H1 (cell line): ENCODE data around the gene AANAT. TPM values are rescaled to one million over a fixed set of nuclear protein-coding genes. Genes with fewer than 3 reads are reported as not detected.

ENCODE experiments used
- CTCF ChIA-PET: fragments of 300-600 bp; sonication (Branson Sonifier 250); formaldehyde crosslinking; loops from one replicate; lab custom pipeline; 2021; ENCODE audit not compliant: partially characterized antibody; lab: Charles Lee
- POLR2A ChIA-PET: fragments of 300-600 bp; sonication (Branson Sonifier 250); formaldehyde crosslinking; loops from one replicate; lab custom pipeline; 2021; ENCODE audit warnings: inconsistent platforms; ENCODE audit not compliant: partially characterized antibody; lab: Charles Lee
- DNase-seq, 2 experiments: peaks; one replicate each; pipeline versions ENCODE4 v3.0.0 to v3.0.0-alpha.2; 2010 to 2022; ENCODE audit warnings: low spot score in 2 of 2, low read depth in 1 of 2, mixed read lengths in 1 of 2
- FAIRE-seq: peaks from 2 replicates; lab custom pipeline; 2011; peaks lifted over from hg19 to GRCh38; lab: Jason Lieb, UNC
- H2AFZ ChIP-seq: 2 replicates; pipeline ENCODE4 v1.8.1; 2012; ENCODE audit warnings: low read length, inconsistent platforms
- H2AK5ac ChIP-seq: 2 replicates; pipeline ENCODE4 v1.6.1; 2013; ENCODE audit warnings: low read depth, low read length
- H2BK120ac ChIP-seq: replicated peaks from 2 replicates; pipeline ENCODE3; 2013; ENCODE audit warnings: low read depth, low read length, inconsistent platforms
- H2BK12ac ChIP-seq: 2 replicates; pipeline ENCODE4 v1.6.1; 2013; ENCODE audit warnings: low read depth, low read length
- H2BK15ac ChIP-seq: 2 replicates; pipeline ENCODE4 v1.6.1; 2013; ENCODE audit warnings: low read length
- H2BK20ac ChIP-seq: 2 replicates; pipeline ENCODE4 v1.6.1; 2013; ENCODE audit warnings: low read length
- H2BK5ac ChIP-seq: 2 replicates; pipeline ENCODE4 v1.6.1; 2013; ENCODE audit warnings: low read depth, low read length
- H3K14ac ChIP-seq: 2 replicates; pipeline ENCODE4 v1.6.1; 2013; ENCODE audit warnings: inconsistent platforms; ENCODE audit not compliant: insufficient read length
- H3K18ac ChIP-seq: 2 replicates; pipeline ENCODE4 v1.6.1; 2013; ENCODE audit warnings: low read length; ENCODE audit errors: extremely low read depth
- H3K23ac ChIP-seq: 2 replicates; pipeline ENCODE4 v1.6.1; 2013; ENCODE audit warnings: inconsistent platforms; ENCODE audit not compliant: insufficient read length
- H3K23me2 ChIP-seq: 2 replicates; pipeline ENCODE4 v1.6.1; 2013; ENCODE audit warnings: low read depth, low read length
- H3K27ac ChIP-seq: 2 replicates; pipeline ENCODE4 v1.6.1; 2011; ENCODE audit warnings: low read depth, low read length, inconsistent platforms
- H3K27me3 ChIP-seq, 4 experiments: replicated peaks in 1 of 4; 1 replicate in 1 of 4; 2 replicates in 3 of 4; pipeline versions ENCODE4 v1.6.1 to v1.8.1; 2011 to 2013; ENCODE audit warnings: low read length in 3 of 4, mild to moderate bottlenecking in 3 of 4, inconsistent platforms in 2 of 4, mixed read lengths in 2 of 4, moderate library complexity in 1 of 4; ENCODE audit not compliant: control insufficient read depth in 3 of 4, insufficient read depth in 3 of 4; ENCODE audit errors: extremely low read depth in 1 of 4
- H3K36me3 ChIP-seq, 4 experiments: 2 replicates each; pipeline versions ENCODE4 v1.6.1 to v1.8.1; 2011 to 2013; ENCODE audit warnings: mild to moderate bottlenecking in 4 of 4, low read length in 3 of 4, moderate library complexity in 2 of 4, control low read depth in 1 of 4, inconsistent platforms in 1 of 4; ENCODE audit not compliant: insufficient read depth in 4 of 4, control insufficient read depth in 2 of 4
- H3K4ac ChIP-seq: replicated peaks from 2 replicates; pipeline ENCODE3; 2013; ENCODE audit warnings: low read length, low read depth, mixed read lengths, inconsistent platforms; ENCODE audit not compliant: insufficient read length
- H3K4me1 ChIP-seq, 4 experiments: replicated peaks in 1 of 4; 1 replicate in 1 of 4; 2 replicates in 3 of 4; pipeline versions ENCODE4 v1.6.1 to v1.8.1; 2011 to 2013; ENCODE audit warnings: low read length in 3 of 4, inconsistent platforms in 2 of 4, mixed read lengths in 1 of 4; ENCODE audit not compliant: insufficient read depth in 4 of 4, control insufficient read depth in 3 of 4
- H3K4me2 ChIP-seq, 2 experiments: 2 replicates each; pipeline versions ENCODE4 v1.6.1 to v1.8.1; 2011 to 2013; ENCODE audit warnings: low read depth in 2 of 2, low read length in 2 of 2, control low read depth in 1 of 2, inconsistent platforms in 1 of 2, mild to moderate bottlenecking in 1 of 2; ENCODE audit not compliant: insufficient read depth in 1 of 2
- H3K4me3 ChIP-seq, 4 experiments: fragments of 200-600, 300-600 bp in 1 of 4; sonication (generic), shearing (Covaris generic), sonication (Bioruptor Twin) in 1 of 4; 2 replicates each; pipeline versions ENCODE4 v1.5.1 to v1.8.1; 2011 to 2016; ENCODE audit warnings: low read length in 4 of 4, low read depth in 3 of 4, control low read depth in 2 of 4, inconsistent platforms in 2 of 4, mild to moderate bottlenecking in 2 of 4, mixed read lengths in 1 of 4, moderate library complexity in 1 of 4; ENCODE audit not compliant: insufficient read depth in 2 of 4; ENCODE audit errors: extremely low read depth in 1 of 4
- H3K56ac ChIP-seq: replicated peaks from 2 replicates; pipeline ENCODE3; 2013; ENCODE audit warnings: low read depth, mild to moderate bottlenecking, mixed read lengths, low read length, inconsistent platforms; ENCODE audit not compliant: insufficient read length
- H3K79me1 ChIP-seq: 2 replicates; pipeline ENCODE4 v1.6.1; 2013; ENCODE audit warnings: low read depth, low read length, control low read depth
- H3K79me2 ChIP-seq, 2 experiments: 2 replicates each; pipeline versions ENCODE4 v1.6.1 to v1.8.1; 2012 to 2013; ENCODE audit warnings: low read length in 2 of 2, mild to moderate bottlenecking in 2 of 2, inconsistent platforms in 1 of 2; ENCODE audit not compliant: insufficient read depth in 2 of 2, control insufficient read depth in 1 of 2
- H3K9ac ChIP-seq, 4 experiments: replicated peaks in 1 of 4; 1 replicate in 1 of 4; 2 replicates in 3 of 4; pipeline versions ENCODE4 v1.6.1 to v1.8.1; 2011 to 2013; ENCODE audit warnings: low read depth in 3 of 4, low read length in 3 of 4, control low read depth in 2 of 4, mild to moderate bottlenecking in 2 of 4, moderate library complexity in 2 of 4, inconsistent platforms in 1 of 4; ENCODE audit errors: extremely low read depth in 1 of 4
- H3K9me3 ChIP-seq, 2 experiments: 2 replicates each; pipeline versions ENCODE4 v1.6.1 to v1.8.1; 2012 to 2013; ENCODE audit warnings: mild to moderate bottlenecking in 2 of 2, moderate library complexity in 2 of 2, control low read depth in 1 of 2, inconsistent platforms in 1 of 2, low read depth in 1 of 2, low read length in 1 of 2, mixed read lengths in 1 of 2; ENCODE audit not compliant: insufficient read depth in 2 of 2
- H4K20me1 ChIP-seq, 2 experiments: replicated peaks in 1 of 2; 2 replicates each; pipeline versions ENCODE3 to v1.8.1; 2011 to 2013; ENCODE audit warnings: inconsistent platforms in 2 of 2, low read length in 2 of 2, mild to moderate bottlenecking in 1 of 2; ENCODE audit not compliant: insufficient read depth in 2 of 2, control insufficient read depth in 1 of 2
- H4K5ac ChIP-seq: 2 replicates; pipeline ENCODE4 v1.6.1; 2013; ENCODE audit warnings: low read length, low read depth, mixed read lengths, inconsistent platforms; ENCODE audit not compliant: insufficient read length
- H4K8ac ChIP-seq: 2 replicates; pipeline ENCODE4 v1.8.0; 2013; ENCODE audit warnings: mild to moderate bottlenecking, moderate library complexity, low read length, inconsistent platforms; ENCODE audit not compliant: insufficient read depth; ENCODE audit errors: extremely low read depth
- H4K91ac ChIP-seq: replicated peaks from 2 replicates; pipeline ENCODE3; 2013; ENCODE audit warnings: low read length, mixed read lengths, inconsistent platforms; ENCODE audit not compliant: insufficient read length
- ATF3 ChIP-seq: IDR thresholded peaks from 2 replicates; pipeline ENCODE4 v1.6.1; 2011; ENCODE audit warnings: low read depth, mild to moderate bottlenecking, low read length; ENCODE audit not compliant: insufficient read depth
- BRCA1 ChIP-seq: IDR thresholded peaks from 2 replicates; pipeline ENCODE4 v1.6.1; 2012; ENCODE audit warnings: low read depth, low read length, improper control_type of control experiment
- CEBPB ChIP-seq: IDR thresholded peaks from 2 replicates; pipeline ENCODE4 v1.6.1; 2012; ENCODE audit warnings: low read depth, low read length
- EZH2 ChIP-seq: fragments of 200-600 bp; sonication (generic); IDR thresholded peaks from 2 replicates; pipeline ENCODE4 v1.7.1; 2012; ENCODE audit warnings: low read depth, mild to moderate bottlenecking, moderate library complexity, low read length, inconsistent platforms; ENCODE audit not compliant: severe bottlenecking
- GTF2F1 ChIP-seq: IDR thresholded peaks from 2 replicates; pipeline ENCODE4 v1.6.1; 2012; ENCODE audit warnings: low read depth, low read length, improper control_type of control experiment, borderline replicate concordance
- KDM1A ChIP-seq: fragments of 200-600, 300-600 bp; sonication (generic); IDR thresholded peaks from 2 replicates; pipeline ENCODE4 v1.7.1; 2016; ENCODE audit warnings: mild to moderate bottlenecking, low read length, borderline replicate concordance
- NANOG ChIP-seq: IDR thresholded peaks from 2 replicates; pipeline ENCODE4 v1.6.1; 2011; ENCODE audit warnings: low read length, low read depth, mild to moderate bottlenecking, inconsistent platforms; ENCODE audit not compliant: insufficient read depth, poor library complexity, severe bottlenecking
- POLR2AphosphoS5 ChIP-seq: IDR thresholded peaks from 2 replicates; pipeline ENCODE4 v1.6.1; 2011; ENCODE audit warnings: low read depth, low read length
- RBBP5 ChIP-seq: IDR thresholded peaks from 2 replicates; pipeline ENCODE4 v1.7.1; 2012; ENCODE audit warnings: low read depth, mild to moderate bottlenecking, inconsistent platforms, low read length, moderate library complexity, borderline replicate concordance
- SIX5 ChIP-seq: IDR thresholded peaks from 2 replicates; pipeline ENCODE4 v1.6.1; 2011; ENCODE audit warnings: mild to moderate bottlenecking, low read depth, low read length
- SP2 ChIP-seq: IDR thresholded peaks from 2 replicates; pipeline ENCODE4 v1.6.1; 2012; ENCODE audit warnings: mild to moderate bottlenecking, low read length, inconsistent platforms
- TAF1 ChIP-seq: IDR thresholded peaks from 2 replicates; pipeline ENCODE4 v1.6.1; 2011; ENCODE audit warnings: mild to moderate bottlenecking, low read depth, low read length
- TCF12 ChIP-seq: IDR thresholded peaks from 2 replicates; pipeline ENCODE4 v1.6.1; 2011; ENCODE audit warnings: low read depth, mild to moderate bottlenecking, low read length
- WGBS, 2 experiments: shearing (Covaris generic) in 1 of 2; methylation state at CpG; one replicate each; pipeline versions ENCODE4 v1.1.6 to v1.1.7; 2013 to 2015; ENCODE audit warnings: low lambda C conversion rate in 2 of 2, mixed read lengths in 2 of 2, inconsistent platforms in 1 of 2, low coverage in 1 of 2, missing lambda C conversion rate in 1 of 2; ENCODE audit not compliant: insufficient replicate concordance in 2 of 2, insufficient coverage in 1 of 2, insufficient read length in 1 of 2; ENCODE audit errors: extremely low coverage in 1 of 2, missing lambda C conversion rate in 1 of 2; 5-methylcytosine and 5-hydroxymethylcytosine counted together
- polyA plus RNA-seq, 7 experiments: library from polyadenylated mRNA; depleted of rRNA in 3 of 7; stranded (reverse) in 5 of 7; unstranded in 2 of 7; fragments of >200 nt in 5 of 7; fragments of 200-250 nt in 2 of 7; gene quantifications; 1 replicate in 5 of 7; 2 replicates in 1 of 7; 4 replicates in 1 of 7; pipeline versions ENCODE4 v1.2.1 to v1.2.3, GENCODE V29; 2011 to 2013; ENCODE audit warnings: missing spikeins in 2 of 7, mixed read lengths in 2 of 7
- total RNA-seq: library from RNA; stranded (reverse); fragmentation: NEBNext Ultra II Directional; extraction: Animal tissue kit (Norgen Biotek cat#: 25700); gene quantifications from 2 replicates; pipeline ENCODE4 v1.2.1, GENCODE V29; 2021

The AANAT gene
- total and polyA plus RNA-seq, 2 of the 8 experiments (the other 6 are each of a cell fraction or from before 2014, with no cell fraction given): 0.53 TPM; not detected in 1

- no peak overlapping the region for H4K8ac ChIP-seq
- no peak overlapping the region for H3K14ac ChIP-seq
- WGBS, 2 experiments: 93% methylated on average over 15 of the region's 15 CpGs; no CpG with 5 or more reads in 1 of the 2 experiments
- H3K79me2 ChIP-seq: no peaks in the 10 kb centered on the region
- no peaks in the 10 kb centered on the region for H3K9me3 ChIP-seq
- H3K4ac ChIP-seq: no peak overlapping the region
- H2BK12ac ChIP-seq: no peak overlapping the region
- no peak overlapping the region for H2AFZ ChIP-seq
- no peak overlapping the region for H3K56ac ChIP-seq
- H3K23me2 ChIP-seq: no peaks in the 10 kb centered on the region
- H3K27ac ChIP-seq: no peak overlapping the region
- no peak overlapping the region for H4K91ac ChIP-seq
- no peak overlapping the region for H2AK5ac ChIP-seq
- POLR2A ChIA-PET: interaction anchor here (0.5 to 1.3 kb wide), 3 partner anchors 16 to 40 kb away, joined by 3 to 6 read pairs (median 3); no protein-coding TSS in a partner anchor
- H3K9ac ChIP-seq: no peak overlapping the region
- H3K36me3 ChIP-seq: peaks cover 0 to 13% (median 1%) of the 10 kb centered on the region in 4 experiments; a peak in 2 of 8 replicates
- no peaks in the 10 kb centered on the region for H3K27me3 ChIP-seq
- no peak overlapping the region for H2BK15ac ChIP-seq
- no peak for FAIRE-seq
- no peak overlapping the region for H3K23ac ChIP-seq
- no peak overlapping the region for H2BK5ac ChIP-seq
- H3K18ac ChIP-seq: no peak overlapping the region
- no peak overlapping the region for H2BK120ac ChIP-seq
- H3K4me1 ChIP-seq: no peaks in the 10 kb centered on the region
- CTCF ChIA-PET: interaction anchor here (0.6 to 11.0 kb wide), 13 partner anchors 9 to 72 kb away, joined by 3 to 192 read pairs (median 3); partner anchors contain the start of gene RHBDF2
- no peak overlapping the region for H3K4me2 ChIP-seq
- peaks cover 0 to 10% of the 10 kb centered on the region in 2 experiments for H4K20me1 ChIP-seq
- no peaks in the 10 kb centered on the region for H3K79me1 ChIP-seq
- H2BK20ac ChIP-seq: no peak overlapping the region
- H3K4me3 ChIP-seq: no peak overlapping the region
- TF ChIP-seq NANOG (no peak), EZH2 (no peak), TCF12 (no peak), SP2 (no peak), ATF3 (no peak), POLR2AphosphoS5 (no peak), CEBPB (no peak), RBBP5 (no peak), SIX5 (no peak), GTF2F1 (no peak), TAF1 (no peak), BRCA1 (no peak), KDM1A (no peak)
- DNase-seq: no peak
- no peak overlapping the region for H4K5ac ChIP-seq
Measured at GRCh38 chr17:76474894-76475293, 7.5 kb downstream of the AANAT start.
